HCT116 (cell line): ENCODE data around the gene NEUROD4. TPM values are rescaled to one million over a fixed set of nuclear protein-coding genes. Genes with fewer than 3 reads are reported as not detected.

Source experiments
- ATAC-seq: fragments of 200-7000 bp; cut with Tn5 transposase; 2 replicates; pipeline ENCODE4 v1.9.1; 2020; ENCODE audit warnings: mild to moderate bottlenecking, moderate library complexity
- BruUV-seq: library from RNA; stranded (reverse); fragments of 400-500 nt; replicated peaks from 2 replicates; lab custom pipeline; 2021; lab: Mats Ljungman, UMichigan
- CTCF ChIA-PET: fragments of 300-600 bp; sonication (Branson Sonifier 250); formaldehyde crosslinking; loops from one replicate; lab custom pipeline; 2021; ENCODE audit warnings: antibody characterized with exemption; lab: Charles Lee
- POLR2A ChIA-PET: fragments of 300-600, 350-600 bp; sonication (Branson Sonifier 250); formaldehyde crosslinking; loops from one replicate; lab custom pipeline; 2021; ENCODE audit warnings: antibody characterized with exemption; lab: Charles Lee
- RAD21 ChIA-PET, 2 experiments: fragments of 300-600 bp; sonication (Branson Sonifier 250); formaldehyde crosslinking; loops; one replicate each; lab custom pipeline; 2023; ENCODE audit warnings: low total read pairs in 2 of 2; ENCODE audit not compliant: uncharacterized antibody in 2 of 2, unreplicated experiment in 2 of 2, low non-redundant PET in 1 of 2; lab: Charles Lee
- DNase-seq: peaks from one replicate; pipeline ENCODE4 v3.0.0-alpha.2; 2010; ENCODE audit warnings: low read depth, low spot score
- H2AFZ ChIP-seq: fragments of 200-600 bp; shearing (Covaris generic), sonication (generic); 2 replicates; pipeline ENCODE4 v1.6.1; 2017; ENCODE audit warnings: low read depth, mixed run types, mixed read lengths, antibody characterized with exemption, low read length; ENCODE audit not compliant: poor library complexity, severe bottlenecking
- H3K27ac ChIP-seq: 2 replicates; pipeline ENCODE4 v1.5.1; 2012; ENCODE audit warnings: low read depth, low read length
- H3K27me3 ChIP-seq: fragments of 200-600 bp; sonication (generic); 2 replicates; pipeline ENCODE4 v1.6.1; 2016; ENCODE audit warnings: mixed run types, low read length, mixed read lengths; ENCODE audit not compliant: insufficient read depth
- H3K36me3 ChIP-seq, 2 experiments: fragments of 200-500 bp in 1 of 2; fragments of 200-600 bp in 1 of 2; sonication (Bioruptor generic) in 1 of 2; sonication (generic) in 1 of 2; 2 replicates each; pipeline versions ENCODE4 v1.5.1 to v1.6.1; 2014 to 2016; ENCODE audit warnings: low read length in 2 of 2, inconsistent platforms in 1 of 2, mixed read lengths in 1 of 2, mixed run types in 1 of 2; ENCODE audit not compliant: insufficient read depth in 2 of 2, control insufficient read depth in 1 of 2
- H3K4me1 ChIP-seq, 2 experiments: fragments of 200-600 bp in 1 of 2; sonication (generic) in 1 of 2; 2 replicates each; pipeline versions ENCODE4 v1.5.1 to v1.6.1; 2012 to 2017; ENCODE audit warnings: low read length in 2 of 2, inconsistent platforms in 1 of 2, mild to moderate bottlenecking in 1 of 2, mixed read lengths in 1 of 2, mixed run types in 1 of 2, moderate library complexity in 1 of 2; ENCODE audit not compliant: insufficient read depth in 2 of 2, control insufficient read depth in 1 of 2
- H3K4me2 ChIP-seq: fragments of 200-600 bp; sonication (generic); 2 replicates; pipeline ENCODE4 v1.6.1; 2017; ENCODE audit warnings: mixed run types, low read length, mixed read lengths
- H3K4me3 ChIP-seq, 2 experiments: fragments of 200-600 bp in 1 of 2; sonication (generic) in 1 of 2; replicated peaks in 1 of 2; 2 replicates each; pipeline ENCODE4 v1.5.1; 2011 to 2016; ENCODE audit warnings: low read length in 2 of 2, control low read depth in 1 of 2, low read depth in 1 of 2, mild to moderate bottlenecking in 1 of 2, mixed read lengths in 1 of 2, mixed run types in 1 of 2
- H3K79me2 ChIP-seq: fragments of 200-600 bp; sonication (generic); 2 replicates; pipeline ENCODE4 v1.6.1; 2017; ENCODE audit warnings: mild to moderate bottlenecking, mixed run types, low read length, moderate library complexity, mixed read lengths; ENCODE audit not compliant: insufficient read depth
- H3K9ac ChIP-seq: fragments of 200-600 bp; sonication (generic); 2 replicates; pipeline ENCODE4 v1.6.1; 2016; ENCODE audit warnings: low read length, mixed read lengths
- H3K9me2 ChIP-seq: fragments of 200-600 bp; sonication (generic), shearing (Covaris generic); 2 replicates; pipeline ENCODE4 v1.6.1; 2017; ENCODE audit warnings: mixed run types, mild to moderate bottlenecking, moderate library complexity; ENCODE audit not compliant: insufficient read depth
- H3K9me3 ChIP-seq, 2 experiments: fragments of 200-500 bp in 1 of 2; fragments of 200-600 bp in 1 of 2; sonication (Bioruptor generic) in 1 of 2; sonication (generic) in 1 of 2; 2 replicates each; pipeline ENCODE4 v1.6.1; 2014 to 2017; ENCODE audit warnings: low read length in 2 of 2, mixed read lengths in 2 of 2, inconsistent platforms in 1 of 2, low read depth in 1 of 2, mild to moderate bottlenecking in 1 of 2, mixed run types in 1 of 2, moderate library complexity in 1 of 2; ENCODE audit not compliant: control insufficient read depth in 1 of 2, insufficient read depth in 1 of 2
- H4K20me1 ChIP-seq: fragments of 200-600 bp; sonication (generic), shearing (Covaris generic); 2 replicates; pipeline ENCODE4 v1.6.1; 2017; ENCODE audit warnings: mixed run types, mild to moderate bottlenecking, moderate library complexity; ENCODE audit not compliant: insufficient read depth
- ELF1 ChIP-seq: IDR thresholded peaks from 2 replicates; pipeline ENCODE4 v1.6.1; 2012; ENCODE audit warnings: low read depth, borderline replicate concordance
- JUND ChIP-seq: IDR thresholded peaks from 2 replicates; pipeline ENCODE4 v1.6.1; 2012
- MAX ChIP-seq: IDR thresholded peaks from 2 replicates; pipeline ENCODE4 v1.6.1; 2012
- RAD21 ChIP-seq: IDR thresholded peaks from 2 replicates; pipeline ENCODE4 v1.6.1; 2012; ENCODE audit warnings: low read depth, mild to moderate bottlenecking
- REST ChIP-seq: IDR thresholded peaks from 2 replicates; pipeline ENCODE4 v1.6.1; 2012; ENCODE audit warnings: low read depth
- TCF7L2 ChIP-seq: IDR thresholded peaks from 2 replicates; pipeline ENCODE4 v1.7.0; 2011; ENCODE audit warnings: borderline replicate concordance, inconsistent platforms; ENCODE audit not compliant: insufficient read depth, insufficient read length; ENCODE audit errors: extremely low read depth
- YY1 ChIP-seq: IDR thresholded peaks from 2 replicates; pipeline ENCODE4 v1.6.1; 2011; ENCODE audit warnings: low read length, low read depth, moderate library complexity, mild to moderate bottlenecking; ENCODE audit not compliant: insufficient replicate concordance; ENCODE audit errors: extremely low read depth
- ZBTB33 ChIP-seq: IDR thresholded peaks from 2 replicates; pipeline ENCODE4 v1.6.1; 2011; ENCODE audit warnings: mild to moderate bottlenecking, low read length, moderate library complexity; ENCODE audit not compliant: insufficient replicate concordance; ENCODE audit errors: extremely low read depth
- ZNF274 ChIP-seq: fragments of 200-500 bp; sonication (Bioruptor generic); IDR thresholded peaks from 2 replicates; pipeline ENCODE4 v1.6.1; 2014; ENCODE audit warnings: mild to moderate bottlenecking, low read depth, low read length, inconsistent platforms
- intact Hi-C: fragments of 100-400 bp; cut with micrococcal nuclease; formaldehyde crosslinking; loops from 2 replicates; pipeline ENCODE4 v1.10.0; 2022
- total RNA-seq: library from RNA; stranded (reverse); gene quantifications from one replicate; pipeline ENCODE4 v1.2.1, GENCODE V29; 2021; ENCODE audit not compliant: unreplicated experiment

Gene NEUROD4
- total RNA-seq, 1 experiment from 2014 or later = not detected

GRCh38 chr12:55051197-55051947 lies 31.6 kb downstream of the NEUROD4 start (continued):
- no peak for TF ChIP-seq REST
- TF ChIP-seq, all 23 proteins: peak for 0

- no peak for ATAC-seq
- no peak for TF ChIP-seq YY1
- no peak for TF ChIP-seq ZNF274
- no peak for TF ChIP-seq TCF7L2
- no peak for TF ChIP-seq MAX
- TF ChIP-seq RAD21 = no peak
- TF ChIP-seq ELF1 = no peak
- TF ChIP-seq JUND = no peak
- TF ChIP-seq ZBTB33 = no peak
- intact Hi-C loops = no loop called here
- no peak overlapping the region for H3K4me2 ChIP-seq
- ChIA-PET RAD21 (no interaction called here), POLR2A (no interaction called here), CTCF (interaction anchor here (1.1 to 1.5 kb wide), 2 partner anchors 15 to 65 kb away, joined by 3 to 5 read pairs; no protein-coding TSS in a partner anchor)
- H3K79me2 ChIP-seq = no peaks in the 10 kb centered on the region
- no TSS peak for BruUV-seq
- no peaks in the 10 kb centered on the region for H3K4me1 ChIP-seq
- no peaks in the 10 kb centered on the region for H3K36me3 ChIP-seq
- H3K9me3 ChIP-seq = no peaks in the 10 kb centered on the region
- no peaks in the 10 kb centered on the region for H4K20me1 ChIP-seq
- no peak overlapping the region for H3K27ac ChIP-seq
- DNase-seq = no peak
- H3K9ac ChIP-seq = no peak overlapping the region
- no peak overlapping the region for H2AFZ ChIP-seq
- H3K9me2 ChIP-seq = no peaks in the 10 kb centered on the region
- no peak overlapping the region for H3K4me3 ChIP-seq
- H3K27me3 ChIP-seq = peaks cover 75% of the 10 kb centered on the region
Observed at GRCh38 chr12:55057481-55057880, 37.7 kb downstream of the NEUROD4 start.
